Measurements from ENCODE around the gene SLC15A1. TPM values are rescaled to one million over a fixed set of nuclear protein-coding genes. Genes with fewer than 3 reads are reported as not detected.

Gene SLC15A1
- total RNA-seq, result not detected in 2 replicates
- not detected in 2 replicates for polyA plus RNA-seq

DNA sequence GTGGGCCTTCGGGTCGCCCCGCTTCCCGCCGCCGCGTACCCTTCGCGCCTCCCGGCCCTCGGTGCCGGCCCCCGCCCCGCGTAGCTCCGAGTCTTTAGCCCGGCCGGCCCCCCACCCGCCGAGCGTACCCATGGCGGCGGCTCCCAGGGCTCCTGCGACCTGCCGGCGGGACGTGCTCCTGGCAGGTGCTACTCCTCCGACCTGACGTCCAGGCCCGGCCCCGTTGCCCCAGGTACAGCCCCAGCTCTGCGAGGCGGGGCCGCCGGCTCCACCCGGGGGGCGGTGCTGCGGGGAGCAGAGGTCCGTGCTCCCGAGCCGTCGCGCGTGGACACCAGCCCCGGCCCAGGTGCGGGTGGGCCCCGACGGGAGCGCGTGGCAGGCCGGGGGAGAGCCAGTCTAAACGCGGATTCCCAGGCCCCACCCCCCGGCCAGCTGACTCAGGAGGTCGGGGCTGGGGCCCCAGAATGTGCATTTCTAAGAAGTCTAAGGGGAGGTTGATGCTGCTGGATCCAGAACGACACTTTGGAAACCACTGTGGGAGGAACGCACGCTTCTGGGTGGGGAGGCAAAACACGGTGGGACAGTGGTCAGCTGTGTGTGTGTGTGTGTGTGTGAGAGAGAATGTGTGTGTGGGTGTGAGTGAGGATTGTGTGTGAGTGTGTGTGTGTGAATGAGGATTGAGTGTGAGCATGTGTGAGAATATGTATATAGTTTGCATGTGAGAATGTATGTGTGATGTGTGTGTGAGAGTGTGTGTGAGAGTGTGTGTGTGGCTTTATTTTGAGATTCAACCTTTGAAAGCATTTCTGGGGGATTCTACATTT lies at the start of gene SLC15A1:
Gene SLC15A1, minus strand, starts transcription at position 206 of the 824 bp plus-strand sequence. Its CDS starts 74 bp downstream, at position 132.
- H3K9me3 ChIP-seq (ENCODE audit: low read depth), result no peaks in the 10 kb centered on the region
- no peaks in the 10 kb centered on the region for H3K36me3 ChIP-seq
- H3K4me1 ChIP-seq (ENCODE audit: low read depth), result no peaks in the 10 kb centered on the region
- TF ChIP-seq, protein P1, sequence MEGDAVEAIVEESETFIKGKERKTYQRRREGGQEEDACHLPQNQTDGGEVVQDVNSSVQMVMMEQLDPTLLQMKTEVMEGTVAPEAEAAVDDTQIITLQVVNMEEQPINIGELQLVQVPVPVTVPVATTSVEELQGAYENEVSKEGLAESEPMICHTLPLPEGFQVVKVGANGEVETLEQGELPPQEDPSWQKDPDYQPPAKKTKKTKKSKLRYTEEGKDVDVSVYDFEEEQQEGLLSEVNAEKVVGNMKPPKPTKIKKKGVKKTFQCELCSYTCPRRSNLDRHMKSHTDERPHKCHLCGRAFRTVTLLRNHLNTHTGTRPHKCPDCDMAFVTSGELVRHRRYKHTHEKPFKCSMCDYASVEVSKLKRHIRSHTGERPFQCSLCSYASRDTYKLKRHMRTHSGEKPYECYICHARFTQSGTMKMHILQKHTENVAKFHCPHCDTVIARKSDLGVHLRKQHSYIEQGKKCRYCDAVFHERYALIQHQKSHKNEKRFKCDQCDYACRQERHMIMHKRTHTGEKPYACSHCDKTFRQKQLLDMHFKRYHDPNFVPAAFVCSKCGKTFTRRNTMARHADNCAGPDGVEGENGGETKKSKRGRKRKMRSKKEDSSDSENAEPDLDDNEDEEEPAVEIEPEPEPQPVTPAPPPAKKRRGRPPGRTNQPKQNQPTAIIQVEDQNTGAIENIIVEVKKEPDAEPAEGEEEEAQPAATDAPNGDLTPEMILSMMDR (IDR thresholded peaks at IDR 0.05; ENCODE audit: low read depth, low read length), result no peak
- H3K27ac ChIP-seq, result no peak within 1 kb of the TSS
- peak within 1 kb of the TSS; percentile 31 for H3K4me3 ChIP-seq
- H3K27me3 ChIP-seq, result peaks cover 54% of the 10 kb centered on the region
- no peak for DNase-seq (ENCODE audit: low read depth in 1 of 2, low spot score in 1 of 2)

- peaks cover 20% of the 10 kb centered on the region for H3K36me3 ChIP-seq
- TF ChIP-seq, protein P1 (IDR thresholded peaks at IDR 0.05; ENCODE audit: low read depth, low read length), result no peak
- DNase-seq (ENCODE audit: low read depth in 1 of 2, low spot score in 1 of 2), result no peak
Measured at GRCh38 chr13:98801626-98802418, 49.4 kb upstream of the SLC15A1 start.

DNA sequence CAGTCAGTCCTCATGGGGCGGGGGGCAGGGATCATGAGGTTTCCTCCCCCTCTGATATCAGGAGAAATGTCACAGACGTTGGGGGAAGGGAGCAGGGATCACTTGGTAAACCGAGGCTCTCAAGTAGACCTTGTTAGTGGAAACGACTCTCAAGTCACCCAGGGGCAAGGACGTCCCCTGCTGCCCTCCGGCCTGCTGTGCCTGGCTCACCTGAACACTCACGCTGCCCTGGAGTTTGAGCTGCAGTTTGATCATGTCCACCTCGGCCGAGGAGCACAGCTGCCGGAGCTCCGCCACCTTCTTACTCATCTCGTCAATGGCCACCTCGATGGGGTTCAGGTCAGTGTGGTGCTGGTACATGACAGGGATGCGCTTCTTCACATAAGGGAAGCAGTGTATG lies 47.6 kb upstream of the SLC15A1 start:
- TF ChIP-seq, protein P1 (IDR thresholded peaks at IDR 0.05; ENCODE audit: low read depth, low read length), result no peak
- Histone ChIP-seq H3K4me1 (ENCODE audit: low read depth) (no peaks in the 10 kb centered on the region), H3K36me3 (peaks cover 25% of the 10 kb centered on the region), H3K27me3 (no peaks in the 10 kb centered on the region), H3K9me3 (ENCODE audit: low read depth) (no peaks in the 10 kb centered on the region), H3K27ac (no peak overlapping the region), H3K4me3 (no peak overlapping the region)
- no peak for DNase-seq (ENCODE audit: low read depth in 1 of 2, low spot score in 1 of 2)

More at GRCh38 chr13:98801626-98802418, 49.4 kb upstream of the SLC15A1 start:
- Histone ChIP-seq H3K4me3 (no peak overlapping the region), H3K27ac (no peak overlapping the region), H3K4me1 (ENCODE audit: low read depth) (no peaks in the 10 kb centered on the region), H3K27me3 (no peaks in the 10 kb centered on the region), H3K9me3 (ENCODE audit: low read depth) (no peaks in the 10 kb centered on the region)

- Histone ChIP-seq H3K27me3 (no peaks in the 10 kb centered on the region), H3K9me3 (ENCODE audit: low read depth) (no peaks in the 10 kb centered on the region), H3K27ac (no peak overlapping the region), H3K36me3 (peaks cover 29% of the 10 kb centered on the region), H3K4me3 (no peak overlapping the region), H3K4me1 (ENCODE audit: low read depth) (no peaks in the 10 kb centered on the region)
- peak in 1 of 2 donors; percentile 87 for DNase-seq (ENCODE audit: low read depth in 1 of 2, low spot score in 1 of 2)
- TF ChIP-seq, protein P1 (IDR thresholded peaks at IDR 0.05; ENCODE audit: low read depth, low read length), result no peak
Measured at GRCh38 chr13:98798849-98799645, 46.6 kb upstream of the SLC15A1 start.

- H3K4me3 ChIP-seq, result no peak overlapping the region
- H3K36me3 ChIP-seq, result peaks cover 29% of the 10 kb centered on the region
- no peaks in the 10 kb centered on the region for H3K4me1 ChIP-seq (ENCODE audit: low read depth)
- TF ChIP-seq, protein P1 (IDR thresholded peaks at IDR 0.05; ENCODE audit: low read depth, low read length), result no peak
- no peaks in the 10 kb centered on the region for H3K9me3 ChIP-seq (ENCODE audit: low read depth)
- no peak for DNase-seq (ENCODE audit: low read depth in 1 of 2, low spot score in 1 of 2)
- H3K27ac ChIP-seq, result no peak overlapping the region
- no peaks in the 10 kb centered on the region for H3K27me3 ChIP-seq
Measured at GRCh38 chr13:98797456-98797855, 45.0 kb upstream of the SLC15A1 start.

All from cardiac muscle cell (in vitro differentiated cells and primary cell).